Tibial nerve (tissue), 4 donors: ENCODE results near the gene PSMC5.
"Not testable (repeated sequence)": the region's sequence is repeated elsewhere in the genome, so short reads cannot be mapped to it uniquely, and the experiment has no call there.

Experiments
- EP300 ChIP-seq, 2 donors: sonication (generic); formaldehyde crosslinking; IDR thresholded peaks; one replicate each; pipeline ENCODE4 v1.6.1; 2017; ENCODE audit warnings: antibody characterized with exemption in 2 of 2, mild to moderate bottlenecking in 1 of 2
- TF ChIP-seq, protein P1 (sequence below), 5 experiments: fragments of 200-600 bp in 3 of 5; fragments of 450-650 bp in 2 of 5; sonication (generic) in 3 of 5; IDR thresholded peaks; one replicate each; pipeline ENCODE4 v1.5.1; 2016 to 2019; ENCODE audit warnings: antibody characterized with exemption in 5 of 5, mild to moderate bottlenecking in 3 of 5, moderate library complexity in 2 of 5

- TF ChIP-seq, protein P1, sequence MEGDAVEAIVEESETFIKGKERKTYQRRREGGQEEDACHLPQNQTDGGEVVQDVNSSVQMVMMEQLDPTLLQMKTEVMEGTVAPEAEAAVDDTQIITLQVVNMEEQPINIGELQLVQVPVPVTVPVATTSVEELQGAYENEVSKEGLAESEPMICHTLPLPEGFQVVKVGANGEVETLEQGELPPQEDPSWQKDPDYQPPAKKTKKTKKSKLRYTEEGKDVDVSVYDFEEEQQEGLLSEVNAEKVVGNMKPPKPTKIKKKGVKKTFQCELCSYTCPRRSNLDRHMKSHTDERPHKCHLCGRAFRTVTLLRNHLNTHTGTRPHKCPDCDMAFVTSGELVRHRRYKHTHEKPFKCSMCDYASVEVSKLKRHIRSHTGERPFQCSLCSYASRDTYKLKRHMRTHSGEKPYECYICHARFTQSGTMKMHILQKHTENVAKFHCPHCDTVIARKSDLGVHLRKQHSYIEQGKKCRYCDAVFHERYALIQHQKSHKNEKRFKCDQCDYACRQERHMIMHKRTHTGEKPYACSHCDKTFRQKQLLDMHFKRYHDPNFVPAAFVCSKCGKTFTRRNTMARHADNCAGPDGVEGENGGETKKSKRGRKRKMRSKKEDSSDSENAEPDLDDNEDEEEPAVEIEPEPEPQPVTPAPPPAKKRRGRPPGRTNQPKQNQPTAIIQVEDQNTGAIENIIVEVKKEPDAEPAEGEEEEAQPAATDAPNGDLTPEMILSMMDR (IDR thresholded peaks at IDR 0.05), result not testable (repeated sequence)
- not testable (repeated sequence) for TF ChIP-seq EP300 (IDR thresholded peaks at IDR 0.05)
Measured at GRCh38 chr17:63874061-63874626, 46.9 kb downstream of the PSMC5 start.
